Measurements from ENCODE around the gene JCAD.

Gene JCAD

DNA sequence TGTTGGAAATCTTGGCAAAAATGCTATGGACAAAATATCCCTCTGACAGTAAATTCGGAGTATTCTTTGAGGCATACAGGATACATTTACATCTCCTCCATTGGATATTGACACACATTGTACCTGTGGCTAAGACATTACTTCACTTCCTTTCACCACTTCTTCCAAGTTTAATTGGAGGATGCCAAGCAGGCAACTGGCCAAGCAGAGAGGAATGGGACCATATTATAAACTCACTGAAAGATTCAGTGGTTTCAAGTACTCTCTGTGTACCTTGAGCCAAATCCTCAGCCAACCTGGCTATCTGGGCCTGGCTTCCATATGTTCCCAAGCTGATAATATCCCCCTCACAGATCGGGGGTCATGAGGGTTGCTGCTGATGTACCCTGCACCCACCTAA lies 14.7 kb upstream of the JCAD start:
- no peak for DNase-seq

DNA sequence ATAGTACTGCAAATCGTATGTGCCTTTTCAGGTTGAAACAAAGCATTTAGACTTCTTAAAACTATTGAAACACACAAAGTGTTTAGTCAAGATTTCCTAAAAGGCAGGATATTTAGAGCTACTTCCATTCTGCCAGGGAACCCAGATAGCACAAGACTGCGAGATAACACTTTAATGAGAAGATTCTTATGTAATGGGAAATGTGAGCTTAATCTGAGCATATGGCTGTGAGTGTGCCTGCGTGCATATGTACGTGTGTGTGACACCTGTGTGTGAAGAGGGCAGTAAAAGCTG lies 14.3 kb upstream of the JCAD start:
- DNase-seq = no peak

DNA sequence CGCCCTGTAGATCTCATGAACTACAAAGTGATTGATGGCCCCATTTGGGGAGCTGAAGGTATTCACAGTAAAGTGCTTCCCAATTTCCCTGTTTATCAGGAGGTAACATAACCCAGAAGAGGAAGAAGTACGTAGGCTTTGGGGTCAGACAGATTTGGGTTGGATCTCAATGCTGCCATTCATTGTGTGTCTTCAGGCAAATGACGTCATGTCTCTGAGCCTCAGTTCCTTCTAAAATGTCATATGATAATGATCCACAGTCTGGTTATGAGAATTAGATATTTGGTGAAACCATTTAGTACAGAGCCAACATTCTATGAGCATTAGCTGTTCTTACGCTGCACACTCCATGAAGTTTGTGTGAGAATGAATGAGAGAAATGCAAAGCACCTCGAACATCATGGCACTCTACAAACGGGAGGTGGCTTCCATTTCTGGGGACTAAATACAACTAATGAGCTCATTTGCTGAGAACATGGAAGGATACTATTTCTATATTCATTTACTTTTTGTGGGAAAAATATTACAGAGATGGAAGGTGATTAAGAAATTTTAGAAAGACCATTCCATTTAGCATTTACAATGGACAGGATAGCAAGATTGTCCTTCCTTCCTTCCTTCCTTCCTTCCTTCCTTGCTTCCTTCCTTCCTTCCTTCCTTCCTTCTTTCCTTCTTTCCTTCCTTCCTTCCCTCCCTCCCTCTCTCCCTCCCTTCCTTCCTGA lies 13.8 kb upstream of the JCAD start:
- DNase-seq = no peak

DNA sequence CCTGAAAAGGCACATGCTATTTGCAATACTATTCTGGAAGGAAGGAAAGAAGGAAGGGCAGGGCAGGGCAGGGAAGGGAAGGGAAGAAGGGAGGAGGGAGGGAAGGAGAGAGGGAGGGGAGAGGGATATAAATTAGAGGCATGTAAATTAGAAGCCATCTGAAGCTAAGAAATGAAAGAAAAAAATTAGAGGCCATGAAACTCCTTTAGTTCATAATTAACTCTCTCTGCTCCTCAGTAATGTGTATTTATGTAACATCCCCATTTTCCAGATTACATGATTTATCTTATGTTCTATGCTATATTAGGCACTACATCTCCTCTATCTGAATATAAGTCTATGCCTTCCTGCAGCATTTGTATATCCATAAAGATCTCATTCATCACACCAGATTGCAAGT lies 12.7 kb upstream of the JCAD start:
- DNase-seq = no peak

DNA sequence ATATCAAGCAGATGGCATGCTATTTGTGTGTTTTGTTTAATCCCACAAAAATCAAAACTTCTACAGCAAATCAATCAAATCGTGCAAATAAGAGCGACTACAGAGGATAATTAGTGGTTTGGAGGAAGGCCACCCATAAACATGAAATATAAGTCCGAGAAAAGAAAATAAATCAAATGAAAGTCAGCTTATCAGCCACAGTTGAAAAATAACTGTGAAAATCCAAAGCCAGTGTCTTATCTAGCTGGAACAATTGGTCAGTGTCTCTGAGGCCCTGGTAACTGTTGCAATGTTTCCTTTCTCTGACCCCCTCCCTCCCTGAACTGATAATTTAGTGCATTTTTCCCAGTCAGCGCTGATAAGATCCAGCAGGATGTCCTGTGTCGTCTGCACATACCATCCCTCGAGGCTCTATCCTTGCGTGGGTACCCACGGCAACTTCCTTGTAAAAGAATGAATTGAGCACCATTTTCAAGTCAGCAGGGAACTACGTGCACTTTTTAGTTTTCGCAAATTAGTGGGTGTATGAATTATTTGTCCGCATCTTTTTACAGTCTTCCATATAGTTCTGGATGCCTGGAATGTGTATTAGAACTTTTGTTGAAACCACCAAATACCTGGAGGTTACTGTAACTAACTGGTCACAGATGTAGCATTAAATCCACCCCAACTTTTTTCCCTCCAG lies 10.8 kb upstream of the JCAD start:
- DNase-seq = no peak

DNA sequence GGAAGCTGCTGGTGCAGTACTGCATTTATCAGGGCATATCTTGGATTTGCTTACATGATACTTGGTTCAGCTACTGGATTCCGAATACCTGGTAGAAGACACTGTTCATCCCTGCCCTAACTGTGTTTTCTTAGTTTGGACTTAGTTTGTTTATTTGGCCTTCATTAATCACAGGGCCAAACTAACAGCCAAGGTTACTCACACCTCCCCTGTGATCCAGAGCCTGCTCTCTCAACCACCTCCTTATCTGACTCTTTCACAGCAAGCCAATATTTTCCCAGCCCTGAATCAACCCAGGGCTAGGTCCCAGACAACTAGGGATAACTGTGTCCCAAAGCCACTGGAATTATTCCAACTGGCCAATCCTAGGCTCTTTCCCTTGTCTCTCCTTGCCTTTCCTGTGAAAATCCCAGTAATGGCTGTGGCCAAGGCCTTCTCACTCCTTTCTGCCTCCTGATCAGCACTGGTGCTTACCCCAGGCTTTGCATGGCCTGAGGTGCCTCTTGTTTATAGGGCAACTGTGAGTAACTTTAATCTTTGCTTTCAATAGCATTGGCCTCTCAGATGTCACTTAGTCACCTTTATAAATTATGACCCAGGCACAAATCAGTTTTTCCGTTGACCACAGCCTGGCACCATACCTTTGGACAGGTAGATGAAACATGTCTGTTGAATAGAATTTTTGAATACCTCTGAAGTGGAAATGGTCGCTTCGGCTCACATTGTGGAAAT lies 9.3 kb upstream of the JCAD start:
- DNase-seq = no peak

DNA sequence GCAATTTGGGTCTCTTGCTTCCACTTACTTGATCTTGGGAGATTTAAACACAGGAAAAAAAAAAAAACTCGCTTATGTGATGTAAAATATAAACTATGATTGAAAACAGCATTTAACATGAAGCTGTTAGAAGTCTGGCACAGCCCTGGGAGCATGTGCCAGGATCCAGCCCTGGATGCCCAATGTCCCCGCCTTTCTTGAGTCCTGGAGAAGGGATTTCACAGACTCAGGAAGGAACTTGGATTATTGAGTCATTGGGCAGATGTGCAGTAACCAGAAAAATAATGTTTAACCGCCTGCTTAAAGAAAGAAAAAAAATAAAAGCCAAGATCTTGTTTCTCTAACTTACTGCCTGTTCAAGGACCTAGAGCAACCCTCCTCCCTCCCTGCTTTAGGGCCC lies 3.7 kb upstream of the JCAD start:
- no peak for DNase-seq

DNA sequence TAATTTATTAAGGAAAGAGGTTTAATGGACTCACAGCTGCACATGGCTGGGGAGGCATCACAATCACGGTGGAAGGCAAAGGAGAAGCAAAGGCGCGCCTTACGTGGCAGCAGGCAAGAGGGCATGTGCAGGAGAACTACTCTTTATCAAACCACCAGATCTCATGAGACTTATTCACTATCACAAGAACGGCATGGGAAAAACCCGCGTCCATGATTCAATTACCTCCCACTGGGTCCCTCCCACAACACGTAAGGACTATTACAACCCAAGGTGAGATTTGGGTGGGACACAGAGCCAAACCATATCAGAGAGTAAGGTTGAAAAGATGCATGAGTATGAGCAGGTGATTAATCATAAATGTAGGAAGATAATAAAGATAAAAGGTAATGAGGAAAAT lies 3.2 kb upstream of the JCAD start:
- DNase-seq = no peak

DNA sequence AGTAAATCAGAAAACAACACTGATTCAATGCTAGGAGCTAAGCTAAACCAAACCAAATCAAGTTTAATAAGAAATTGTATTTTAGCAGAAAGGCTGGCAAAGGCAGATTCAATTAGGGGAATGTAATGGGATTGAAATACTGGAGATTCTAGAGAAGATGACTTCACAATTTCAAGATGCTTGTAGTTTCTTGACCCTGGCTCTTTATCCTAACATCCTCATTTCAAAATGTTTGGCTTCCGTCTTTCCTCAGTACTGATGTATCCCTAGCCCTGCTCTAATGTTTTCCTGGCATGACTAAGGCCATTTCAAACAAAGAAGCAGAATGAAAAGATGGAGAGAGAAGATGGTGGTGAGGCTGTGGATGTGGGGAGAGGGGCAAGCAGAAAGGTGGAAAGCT lies 2.7 kb upstream of the JCAD start:
- no peak for DNase-seq

DNA sequence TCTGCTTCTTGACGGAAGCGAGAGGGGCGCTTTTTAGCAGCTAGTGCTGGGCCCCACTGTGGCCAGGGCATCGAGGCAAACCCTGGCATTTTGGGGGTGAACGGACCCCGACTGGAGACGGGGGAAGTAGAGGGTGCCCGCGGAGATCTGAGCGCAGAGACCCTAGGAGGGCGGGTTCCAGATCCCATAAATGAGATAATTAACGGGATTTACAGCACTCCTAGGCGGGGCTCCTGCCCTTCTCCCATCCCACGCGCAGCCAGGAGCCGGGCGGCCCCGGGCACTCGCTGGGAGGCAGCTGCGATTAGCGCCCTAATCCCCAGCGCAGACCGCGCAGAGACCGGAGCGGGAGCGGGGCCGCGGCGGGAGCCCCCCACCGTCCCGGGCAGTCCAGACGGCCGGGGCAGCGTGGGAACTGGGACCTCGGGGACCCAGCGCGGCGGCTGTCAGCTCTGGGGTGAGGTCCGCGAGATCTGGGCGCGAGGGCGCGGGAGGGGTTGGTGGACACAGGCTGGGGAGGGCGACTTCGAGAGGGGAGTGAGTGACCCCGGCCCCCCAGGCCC lies 735 bp downstream of the JCAD start:
- DNase-seq = no peak

DNA sequence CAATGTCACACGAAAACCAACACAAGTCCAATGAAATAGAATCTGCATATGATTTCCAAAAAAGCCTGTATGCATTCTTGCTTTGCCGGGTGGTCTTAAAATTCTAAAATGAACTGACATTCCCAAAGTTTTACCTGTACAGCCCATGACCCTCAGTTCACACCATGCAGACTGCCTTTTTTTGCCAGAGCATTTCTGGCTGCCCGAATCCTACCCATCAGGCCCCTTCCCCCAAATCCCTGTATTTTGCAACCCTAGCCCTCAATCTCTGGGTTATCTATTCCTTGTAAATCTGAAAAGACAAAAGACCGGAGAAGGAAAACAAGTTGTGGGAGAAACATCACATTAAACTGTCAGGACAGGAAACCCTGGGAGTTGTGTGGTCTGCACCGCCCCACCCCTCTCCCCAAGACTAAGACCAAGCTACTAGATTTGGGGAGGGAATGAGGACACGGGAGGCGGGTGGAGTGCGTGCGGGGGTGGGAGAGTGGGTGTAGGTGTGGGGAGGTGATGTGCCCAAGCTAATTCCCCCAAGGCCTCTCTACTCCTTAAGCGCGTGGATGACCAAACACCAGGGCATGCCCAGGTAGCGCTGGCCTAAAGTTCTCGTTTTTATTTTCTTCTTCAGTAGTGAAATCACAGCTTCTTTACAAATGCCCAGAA lies 1.4 kb downstream of the JCAD start:
- no peak for DNase-seq

DNA sequence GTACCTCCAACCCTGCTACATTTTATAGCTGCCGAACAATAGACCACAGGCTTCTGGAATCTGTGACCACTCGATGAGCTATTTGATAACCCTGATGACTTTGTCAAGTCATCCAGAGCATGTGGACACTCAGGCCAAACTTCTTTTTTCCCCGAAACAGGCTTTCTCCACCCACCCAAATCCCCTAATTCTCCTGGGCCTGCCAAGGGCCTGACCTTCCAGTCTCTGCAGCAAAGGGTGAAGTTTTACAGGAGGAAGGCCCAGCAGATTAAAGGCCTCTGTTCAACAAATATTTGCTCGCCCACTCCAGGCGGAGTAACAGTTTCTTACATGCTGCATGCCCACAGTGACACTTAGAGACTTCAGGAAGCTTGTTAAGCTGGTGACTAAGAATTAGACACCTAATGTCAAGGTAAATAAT lies 2.0 kb downstream of the JCAD start:
- no peak for DNase-seq

DNA sequence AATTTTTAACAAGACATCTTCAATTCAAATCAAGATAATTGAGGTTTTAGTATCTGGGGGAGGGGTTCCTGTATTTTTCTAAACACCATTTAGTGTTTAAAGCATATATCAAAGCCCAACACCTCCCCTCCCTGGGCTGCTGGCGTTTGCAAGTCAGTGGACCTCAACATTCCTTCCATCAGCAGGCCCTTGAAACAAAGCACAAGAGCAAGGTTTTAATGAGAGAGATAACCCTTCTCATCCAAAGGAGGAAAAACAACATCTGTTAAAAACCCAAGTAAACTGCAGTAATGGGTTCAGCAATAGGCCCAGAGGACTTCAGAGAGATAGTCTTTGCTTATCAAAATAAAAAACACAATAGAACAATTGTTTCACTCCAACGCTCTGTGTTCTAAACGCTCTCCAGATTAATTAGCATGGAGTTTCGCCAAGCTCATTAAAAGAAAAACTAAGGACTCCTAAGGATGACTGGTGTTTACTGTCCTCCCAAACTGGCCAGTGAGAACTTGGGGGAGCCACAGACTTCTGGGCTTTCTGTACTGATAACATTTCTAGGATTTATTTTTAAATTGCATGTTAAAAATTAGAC lies 2.5 kb downstream of the JCAD start:
- DNase-seq = no peak

DNA sequence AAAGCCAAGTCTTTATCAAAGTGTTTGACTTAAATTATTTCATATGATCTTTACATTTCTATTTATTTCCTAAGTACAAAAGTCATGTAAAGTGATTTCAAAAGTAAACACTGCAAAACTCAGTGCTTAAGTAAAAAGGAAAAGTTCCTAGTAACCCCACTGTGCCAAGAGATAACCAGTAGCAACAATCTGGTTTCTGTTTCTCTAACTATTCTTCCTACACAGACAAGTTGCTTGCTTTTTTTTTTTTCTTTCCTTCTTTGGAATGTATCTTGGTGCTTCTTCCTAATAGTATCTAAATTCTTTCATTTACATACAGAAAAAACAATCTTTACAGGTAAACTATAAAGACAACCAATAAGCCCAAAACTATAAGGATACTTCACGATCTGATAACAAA lies 3.1 kb downstream of the JCAD start:
- no peak for DNase-seq

DNA sequence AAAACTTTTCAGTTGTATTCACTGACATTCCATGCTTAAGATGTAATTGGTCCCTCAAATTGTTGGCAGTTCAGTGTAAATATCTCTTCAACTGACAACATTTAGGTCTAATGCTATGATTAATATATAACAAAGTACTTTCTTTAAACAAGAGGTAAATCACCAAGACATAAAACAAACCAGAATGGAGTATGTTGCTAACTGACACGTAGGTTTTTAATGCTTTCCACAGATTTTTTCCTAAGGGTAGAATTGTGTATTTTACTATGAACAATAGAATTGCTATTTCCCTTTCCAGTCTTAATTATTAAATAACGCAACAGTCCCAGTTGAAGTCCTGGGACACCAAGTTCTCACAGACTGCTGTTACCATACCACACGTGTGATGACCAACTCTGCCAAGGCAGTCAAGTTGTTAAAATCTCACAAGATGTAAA lies 4.1 kb downstream of the JCAD start:
- DNase-seq = no peak

DNA sequence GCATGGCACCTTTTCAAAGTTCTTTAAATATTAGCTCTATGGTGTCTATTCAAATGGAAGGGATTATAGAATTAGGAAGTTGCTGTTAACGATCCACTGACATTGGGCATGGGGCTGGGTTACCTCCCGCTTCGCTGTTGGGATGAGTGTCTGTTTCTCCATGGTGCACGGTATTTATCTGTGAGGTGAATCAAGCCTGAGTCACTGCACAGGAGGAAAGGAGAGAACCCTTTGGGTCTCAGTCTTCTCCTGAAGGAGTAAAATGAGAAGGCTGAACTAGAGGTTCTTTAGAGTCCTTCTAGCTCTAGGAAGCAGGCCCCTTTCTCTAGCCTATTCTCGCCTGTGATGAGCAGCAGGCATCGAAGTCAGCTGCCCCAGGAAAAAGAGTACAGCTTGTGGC lies 7.3 kb downstream of the JCAD start:
- no peak for DNase-seq

DNA sequence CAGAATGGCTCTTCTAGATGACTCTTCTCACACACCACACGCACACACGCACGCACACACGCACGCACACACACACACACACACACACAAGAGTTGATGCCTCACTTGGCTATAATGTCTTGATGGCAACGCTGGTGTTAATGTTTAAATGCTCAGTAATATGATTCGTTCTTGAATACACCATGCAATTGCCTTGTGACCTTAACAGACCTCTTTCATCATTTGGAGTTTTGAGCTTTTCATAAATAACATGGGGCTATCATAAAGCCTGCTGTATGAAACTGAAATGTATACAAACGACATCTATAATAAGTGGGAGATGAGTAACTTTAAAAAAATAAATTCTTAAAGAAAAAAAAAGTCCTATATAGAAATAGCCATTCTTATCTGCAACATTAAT lies 8.2 kb downstream of the JCAD start:
- no peak for DNase-seq

DNA sequence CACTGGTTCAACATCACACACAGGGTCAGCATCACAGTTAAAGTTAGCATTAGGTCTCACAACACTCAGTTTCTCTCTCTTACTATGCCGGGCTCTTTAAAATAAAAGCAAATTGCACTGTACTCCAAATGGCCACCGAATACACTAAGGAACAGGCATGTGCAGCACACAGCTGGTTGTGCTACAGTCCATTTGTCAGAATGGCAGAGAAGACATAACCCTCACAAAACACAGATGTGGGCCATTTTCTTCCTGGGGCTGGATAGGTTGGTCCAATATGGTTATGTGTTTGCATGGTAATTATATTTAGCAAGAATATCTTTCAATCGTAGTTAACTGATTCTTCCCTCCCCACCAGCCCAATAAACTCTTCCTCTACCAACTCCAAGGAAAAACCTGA lies 9.0 kb downstream of the JCAD start:
- no peak for DNase-seq

DNA sequence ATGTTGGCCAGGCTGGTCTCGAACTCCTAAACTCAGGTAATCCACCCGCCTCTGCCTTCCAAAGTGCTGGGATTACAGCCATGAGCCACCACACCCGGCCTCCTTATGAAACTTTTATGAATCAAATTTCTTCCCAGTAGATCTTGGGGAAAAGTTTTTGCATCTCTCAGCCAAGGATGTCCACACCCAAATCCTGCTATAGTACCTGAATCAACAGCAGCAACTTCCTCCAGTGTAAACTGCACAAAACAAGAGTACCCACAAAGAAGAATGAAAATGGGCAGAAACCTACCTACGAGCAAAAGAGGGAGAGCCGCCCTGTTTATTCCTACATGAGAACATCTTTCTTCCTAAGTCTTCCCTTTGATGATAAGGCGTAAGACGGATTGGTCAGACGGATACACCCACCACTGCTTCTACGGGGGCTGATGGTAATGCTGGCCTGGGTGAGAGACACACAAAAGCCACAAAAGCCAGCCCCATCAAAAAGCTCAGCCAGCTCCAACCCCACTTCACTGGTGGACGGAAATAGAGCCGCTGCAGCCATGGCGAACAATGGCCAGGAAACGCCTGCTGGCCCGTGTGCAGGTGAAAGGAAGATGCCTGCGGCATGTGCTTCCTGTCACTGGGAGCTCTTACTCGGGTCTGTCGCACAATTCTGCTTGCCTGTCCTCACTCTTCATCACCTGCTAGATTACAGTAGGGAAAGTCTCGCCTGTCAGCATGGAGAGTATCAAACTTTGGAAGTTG lies 10.4 kb downstream of the JCAD start:
- DNase-seq = no peak

DNA sequence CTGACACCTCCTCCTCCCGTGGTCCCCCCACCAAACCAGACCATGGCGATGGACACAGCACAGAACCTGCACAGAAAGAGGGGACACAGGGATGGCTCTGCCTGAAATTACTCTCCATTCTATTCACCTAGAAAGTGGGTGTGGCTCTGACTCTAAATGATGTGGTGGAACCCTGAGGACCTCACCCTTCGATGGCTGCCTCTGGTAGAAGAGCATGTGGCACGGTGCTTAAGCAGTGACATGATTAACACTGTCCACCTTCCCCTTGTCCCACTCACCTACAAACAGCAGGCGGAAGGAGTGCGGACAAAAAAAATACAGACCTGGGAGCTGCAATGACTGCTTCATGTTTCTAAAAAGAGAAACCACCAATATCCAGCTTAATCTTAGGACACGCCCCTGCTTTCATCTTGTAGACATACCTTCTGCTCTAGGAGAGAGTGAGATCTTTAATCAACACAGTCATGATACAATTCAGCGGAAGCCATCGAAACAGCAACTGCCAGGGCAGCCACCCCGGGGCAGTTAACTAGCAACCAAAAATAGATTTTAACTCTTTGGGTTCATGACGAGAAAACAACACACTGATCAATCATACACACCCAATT lies 11.4 kb downstream of the JCAD start:
- no peak for DNase-seq

DNA sequence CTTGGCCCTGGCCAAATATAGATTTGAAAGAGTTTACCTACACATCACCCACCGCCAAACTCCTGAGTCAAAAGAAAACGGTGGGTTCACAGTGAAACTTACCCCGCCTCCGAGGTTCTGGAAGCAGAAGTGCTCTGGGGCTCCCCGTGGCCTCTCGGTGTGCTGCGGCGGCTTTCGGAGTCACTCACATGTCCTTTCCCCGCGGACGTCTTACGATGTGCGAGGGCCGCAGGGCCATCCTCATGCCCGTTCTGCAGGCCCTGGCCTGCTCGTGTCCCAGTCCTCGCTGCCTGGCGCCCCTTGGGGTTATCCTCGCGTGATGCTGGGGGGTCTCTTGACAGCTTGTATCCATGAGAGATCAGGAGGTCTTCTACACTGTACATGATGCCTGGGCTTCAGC lies 12.0 kb downstream of the JCAD start:
- DNase-seq = no peak

DNA sequence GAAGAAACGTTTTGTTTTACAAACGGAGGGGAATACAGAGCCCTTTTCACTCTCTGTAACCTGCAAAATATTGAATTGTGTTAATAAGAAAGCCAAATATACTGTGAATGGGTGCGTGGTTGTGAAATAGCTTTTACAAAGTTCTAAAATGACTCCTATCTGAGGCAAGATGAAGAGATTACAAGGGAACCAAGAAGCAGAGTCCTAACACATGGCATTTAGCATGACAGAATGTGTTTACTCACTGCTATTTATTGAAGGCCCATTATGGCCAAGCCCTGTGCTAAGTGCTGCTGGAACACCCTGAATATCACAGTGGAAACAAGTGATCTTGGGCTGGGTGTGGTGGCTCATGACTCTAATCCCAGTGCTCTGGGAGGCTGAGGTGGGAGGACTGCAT lies 12.9 kb downstream of the JCAD start:
- no peak for DNase-seq

All from SHP77 treated with DMSO at 0.1 percent for 48 hours (cell line).